ENCODE data around the gene ANKRD13B. TPM values are rescaled to one million over a fixed set of nuclear protein-coding genes. Genes with fewer than 3 reads are reported as not detected.
A peak's percentile ranks its signal among the peaks of the same experiment; 100 is the strongest.

The ANKRD13B gene
- 1 to 10 TPM; 1.7 to 6.4 (median 4.1) TPM for total RNA-seq
- total RNA-seq (2013) = 1.5 TPM
- total RNA-seq = 1.4 to 31.3 (median 2.1) reads per million in 29 experiments

DNA sequence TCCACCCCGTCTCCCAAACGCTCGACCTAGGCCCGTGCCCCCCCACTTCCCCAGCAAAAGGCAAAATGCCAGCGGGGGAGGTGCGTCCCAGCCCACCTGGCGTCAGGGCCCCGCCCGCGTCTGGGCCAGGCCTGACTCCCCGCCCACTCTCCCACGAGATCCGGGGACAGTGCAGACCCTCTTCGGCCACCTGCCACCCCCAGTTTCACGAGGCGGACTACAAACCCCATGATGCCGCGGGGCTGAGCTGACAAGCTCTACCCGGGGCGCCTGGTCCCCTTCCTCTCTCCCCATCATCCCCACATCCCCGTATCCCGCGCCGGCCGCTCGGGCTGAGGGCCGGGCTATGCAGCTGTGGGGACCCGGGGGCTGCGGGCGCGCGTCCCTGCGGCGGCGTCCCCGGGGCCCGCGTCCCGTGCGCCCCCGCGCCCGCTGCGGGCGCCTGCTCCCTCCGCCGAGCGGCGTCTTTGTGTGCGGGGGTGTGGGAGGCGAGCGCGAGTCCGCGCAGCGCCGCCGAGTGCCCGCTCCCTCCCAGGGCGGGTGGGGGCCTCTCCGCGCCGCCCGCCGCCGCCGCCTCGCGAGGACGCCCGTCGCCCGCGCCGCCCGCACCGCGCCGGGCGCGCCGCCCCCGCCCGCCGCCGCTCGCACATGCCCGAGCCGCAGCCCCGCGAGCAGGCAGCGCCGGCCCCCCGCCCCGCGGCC, at the start of gene ANKRD13B:
Gene ANKRD13B, plus strand, starts transcription at position 283 of the 702 bp plus-strand sequence. CDS start 490 bp downstream, outside the sequence.
- under 1% methylated on average over 91 of the region's 96 CpGs for WGBS (ENCODE audit: insufficient coverage)
- Histone ChIP-seq H3K36me3 (ENCODE audit: control insufficient read depth in 2 of 2, extremely low read depth in 1 of 2, insufficient read depth in 1 of 2, low read length in 1 of 2) (no peaks in the 10 kb centered on the region), H3K4me3 (ENCODE audit: control insufficient read depth in 1 of 2, extremely low read depth in 1 of 2, low read length in 1 of 2) (peak within 1 kb of the TSS; percentile 64 to 69), H3K27ac (ENCODE audit: low read length) (no peak within 1 kb of the TSS), H3K9me3 (no peaks in the 10 kb centered on the region), H3K4me1 (ENCODE audit: control insufficient read depth in 1 of 2, extremely low read depth in 1 of 2, insufficient read depth in 2 of 2, low read length in 2 of 2) (peaks cover 27 to 55% of the 10 kb centered on the region in 2 experiments), H3K27me3 (replicated peaks in 1 of 2; ENCODE audit: control insufficient read depth in 2 of 2, extremely low read depth in 1 of 2, insufficient read depth in 2 of 2, low read length in 1 of 2) (peaks cover 0 to 21% of the 10 kb centered on the region in 2 experiments)
- DNase-seq (peak in 2 of 35 experiments; percentile 34 to 53), ATAC-seq (replicated peaks in 1 of 4) (no peak)
- H3K27ac Mint-ChIP-seq = peak within 1 kb of the TSS; percentile 36 to 91
- POLR2A ChIA-PET = no interaction called here
- no peaks in the 10 kb centered on the region for H3K9me3 Mint-ChIP-seq
- no peaks in the 10 kb centered on the region for H3K27me3 Mint-ChIP-seq
- H3K4me1 Mint-ChIP-seq = peaks cover 29 to 39% (median 36%) of the 10 kb centered on the region in 3 donors
- peak within 1 kb of the TSS; percentile 81 to 83 (median 83) for H3K4me3 Mint-ChIP-seq
- CTCF ChIA-PET = interaction anchor here in 1 of 2 donors (2.2 to 4.4 kb wide), 2 partner anchors 12 to 23 kb away, joined by 6 to 56 read pairs; no protein-coding TSS in a partner anchor
- no peaks in the 10 kb centered on the region for H3K36me3 Mint-ChIP-seq

DNA sequence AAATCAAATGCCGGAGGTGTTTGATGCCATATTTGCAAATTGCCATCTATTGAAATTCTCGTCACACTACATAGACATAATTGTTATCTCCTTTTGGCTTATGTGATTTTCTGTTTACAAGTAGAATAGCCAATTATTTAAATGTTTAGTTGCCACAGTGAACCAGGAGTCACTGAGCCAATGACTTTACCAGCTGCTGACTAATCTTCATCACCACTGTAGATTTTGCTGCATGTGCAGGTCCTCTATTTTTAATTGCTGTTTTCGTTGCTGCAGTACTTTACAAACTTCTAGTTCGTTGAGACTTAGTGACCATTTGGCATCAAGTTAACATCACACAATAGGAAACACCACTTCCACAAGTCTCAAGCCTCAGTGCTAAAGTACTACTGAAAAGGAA, 48.9 kb upstream of the ANKRD13B start:
- no peaks in the 10 kb centered on the region for H3K27me3 Mint-ChIP-seq
- no peaks in the 10 kb centered on the region for H3K27me3 ChIP-seq (replicated peaks in 1 of 2; ENCODE audit: control insufficient read depth in 2 of 2, extremely low read depth in 1 of 2, insufficient read depth in 2 of 2, low read length in 1 of 2)
- peaks cover 0 to 10% (median 8%) of the 10 kb centered on the region in 3 donors for H3K4me1 Mint-ChIP-seq
- H3K4me1 ChIP-seq (ENCODE audit: control insufficient read depth in 1 of 2, extremely low read depth in 1 of 2, insufficient read depth in 2 of 2, low read length in 2 of 2) = no peaks in the 10 kb centered on the region
- ChIA-PET CTCF (no interaction called here), POLR2A (interaction anchor here in 1 of 2 donors (0.6 kb wide), 1 partner anchor 15 kb away, joined by 6 read pairs; no protein-coding TSS in a partner anchor)
- no peaks in the 10 kb centered on the region for H3K9me3 Mint-ChIP-seq
- no peak overlapping the region for H3K4me3 ChIP-seq (ENCODE audit: control insufficient read depth in 1 of 2, extremely low read depth in 1 of 2, low read length in 1 of 2)
- H3K36me3 Mint-ChIP-seq = peaks cover 33% of the 10 kb centered on the region
- no peak overlapping the region for H3K4me3 Mint-ChIP-seq
- WGBS (ENCODE audit: insufficient coverage) = no CpG with 5 or more reads among the region's 4 CpGs
- H3K27ac Mint-ChIP-seq = no peak overlapping the region
- no peaks in the 10 kb centered on the region for H3K9me3 ChIP-seq
- ATAC-seq (replicated peaks in 1 of 4) (no peak), DNase-seq (no peak)
- peaks cover 4 to 35% of the 10 kb centered on the region in 2 donors for H3K36me3 ChIP-seq (ENCODE audit: control insufficient read depth in 2 of 2, extremely low read depth in 1 of 2, insufficient read depth in 1 of 2, low read length in 1 of 2)
- H3K27ac ChIP-seq (ENCODE audit: low read length) = no peak overlapping the region

DNA sequence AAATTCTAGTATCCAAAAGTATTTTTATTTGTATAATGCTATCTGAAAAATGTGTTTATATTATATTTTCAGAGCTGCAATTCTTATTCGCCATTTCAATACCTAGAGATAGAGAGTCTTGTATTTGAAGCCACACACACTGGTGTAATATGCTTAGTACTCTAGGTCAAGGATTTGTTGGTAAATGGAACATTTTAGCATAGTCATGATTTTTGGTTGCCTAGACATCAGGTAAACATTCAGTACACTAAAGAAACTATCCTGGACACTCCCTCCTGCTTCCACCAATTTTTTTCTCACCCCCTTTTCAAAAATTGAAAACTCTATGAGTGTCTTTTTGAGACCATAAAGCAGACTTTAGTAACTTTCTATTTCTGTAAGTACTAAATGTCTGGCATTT, 46.8 kb upstream of the ANKRD13B start:
- DNase-seq (no peak), ATAC-seq (replicated peaks in 1 of 4) (no peak)
- ChIA-PET POLR2A (interaction anchor here in 1 of 2 donors (0.6 kb wide), 1 partner anchor 245 kb away, joined by 7 read pairs; no protein-coding TSS in a partner anchor), CTCF (no interaction called here)
- H3K27me3 Mint-ChIP-seq = no peaks in the 10 kb centered on the region
- peaks cover 0 to 15% (median 8%) of the 10 kb centered on the region in 3 donors for H3K4me1 Mint-ChIP-seq
- Histone ChIP-seq H3K27me3 (replicated peaks in 1 of 2; ENCODE audit: control insufficient read depth in 2 of 2, extremely low read depth in 1 of 2, insufficient read depth in 2 of 2, low read length in 1 of 2) (no peaks in the 10 kb centered on the region), H3K9me3 (no peaks in the 10 kb centered on the region), H3K4me3 (ENCODE audit: control insufficient read depth in 1 of 2, extremely low read depth in 1 of 2, low read length in 1 of 2) (no peak overlapping the region), H3K36me3 (ENCODE audit: control insufficient read depth in 2 of 2, extremely low read depth in 1 of 2, insufficient read depth in 1 of 2, low read length in 1 of 2) (peaks cover 0 to 25% of the 10 kb centered on the region in 2 donors), H3K4me1 (ENCODE audit: control insufficient read depth in 1 of 2, extremely low read depth in 1 of 2, insufficient read depth in 2 of 2, low read length in 2 of 2) (no peaks in the 10 kb centered on the region), H3K27ac (ENCODE audit: low read length) (no peak overlapping the region)
- H3K9me3 Mint-ChIP-seq = no peaks in the 10 kb centered on the region
- H3K36me3 Mint-ChIP-seq = peaks cover 27% of the 10 kb centered on the region
- H3K27ac Mint-ChIP-seq = no peak overlapping the region
- no peak overlapping the region for H3K4me3 Mint-ChIP-seq
- WGBS (ENCODE audit: insufficient coverage) = no CpG with 5 or more reads among the region's 1 CpG

DNA sequence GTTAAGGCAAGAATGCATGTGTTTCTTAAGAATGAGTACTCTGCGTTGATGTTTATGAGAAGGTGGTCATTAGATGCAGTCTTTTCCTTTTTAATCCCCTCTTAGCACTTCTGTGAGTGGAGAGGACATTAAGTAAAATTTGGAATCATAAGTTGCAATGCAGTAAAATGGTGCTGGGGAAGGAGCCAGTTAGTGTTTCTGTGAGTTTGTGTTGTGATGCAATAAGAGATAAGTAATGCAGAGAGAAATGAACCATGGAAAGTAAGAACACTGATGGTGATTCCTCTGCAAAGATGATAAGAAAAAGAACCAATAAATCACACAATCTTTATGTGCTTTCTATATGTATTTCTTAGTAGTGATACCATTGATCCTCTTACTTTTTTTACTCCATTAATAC, 46.1 kb upstream of the ANKRD13B start:
- peaks cover 0 to 25% of the 10 kb centered on the region in 2 donors for H3K36me3 ChIP-seq (ENCODE audit: control insufficient read depth in 2 of 2, extremely low read depth in 1 of 2, insufficient read depth in 1 of 2, low read length in 1 of 2)
- no peaks in the 10 kb centered on the region for H3K9me3 ChIP-seq
- Mint-ChIP-seq H3K4me1 (peaks cover 0 to 15% (median 8%) of the 10 kb centered on the region in 3 donors), H3K36me3 (peaks cover 27% of the 10 kb centered on the region), H3K27me3 (no peaks in the 10 kb centered on the region), H3K4me3 (no peak overlapping the region), H3K9me3 (no peaks in the 10 kb centered on the region), H3K27ac (no peak overlapping the region)
- DNase-seq (no peak), ATAC-seq (replicated peaks in 1 of 4) (no peak)
- no CpG with 5 or more reads among the region's 1 CpG for WGBS (ENCODE audit: insufficient coverage)
- H3K4me1 ChIP-seq (ENCODE audit: control insufficient read depth in 1 of 2, extremely low read depth in 1 of 2, insufficient read depth in 2 of 2, low read length in 2 of 2) = no peaks in the 10 kb centered on the region
- H3K4me3 ChIP-seq (ENCODE audit: control insufficient read depth in 1 of 2, extremely low read depth in 1 of 2, low read length in 1 of 2) = no peak overlapping the region
- no peak overlapping the region for H3K27ac ChIP-seq (ENCODE audit: low read length)
- no peaks in the 10 kb centered on the region for H3K27me3 ChIP-seq (replicated peaks in 1 of 2; ENCODE audit: control insufficient read depth in 2 of 2, extremely low read depth in 1 of 2, insufficient read depth in 2 of 2, low read length in 1 of 2)
- ChIA-PET CTCF (no interaction called here), POLR2A (no interaction called here)

DNA sequence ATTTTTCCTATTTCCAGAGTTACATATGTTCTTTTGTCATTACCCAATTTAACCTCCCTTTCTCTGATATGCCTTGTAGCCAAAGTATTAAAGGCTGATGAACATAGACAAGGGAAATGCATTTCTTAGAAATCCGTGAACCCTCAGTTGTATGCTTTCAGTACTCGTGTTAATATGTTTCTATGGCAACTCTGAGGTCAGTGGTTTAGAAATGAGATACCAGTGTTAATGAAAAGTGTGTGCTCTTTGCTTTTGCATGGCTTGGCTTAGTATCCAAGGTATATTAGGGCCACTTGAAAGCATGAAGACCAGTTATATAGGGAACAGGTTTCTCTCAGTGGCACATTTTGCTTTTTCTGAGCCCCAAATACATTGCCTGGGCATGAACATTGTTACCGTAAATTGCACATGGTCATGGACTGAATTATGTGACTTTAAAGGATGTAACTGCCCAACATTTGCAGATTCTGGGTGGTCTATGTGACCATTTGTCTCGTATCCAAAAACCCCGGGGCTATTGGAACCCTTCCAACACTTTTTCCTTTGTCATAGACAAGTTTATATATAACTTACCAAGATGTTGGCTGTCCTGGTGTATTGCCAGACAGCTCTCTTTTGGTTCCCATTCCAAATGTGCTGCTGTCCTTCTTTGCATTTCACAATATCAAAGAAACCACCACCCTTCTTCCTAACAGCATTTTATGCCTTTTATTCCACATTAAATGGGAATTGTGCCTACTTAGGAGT, 43.6 kb upstream of the ANKRD13B start:
- 26% methylated on average over 2 of the region's 5 CpGs for WGBS (ENCODE audit: insufficient coverage)
- Mint-ChIP-seq H3K27me3 (no peaks in the 10 kb centered on the region), H3K36me3 (peaks cover 9% of the 10 kb centered on the region), H3K4me3 (no peak overlapping the region), H3K27ac (no peak overlapping the region), H3K9me3 (no peaks in the 10 kb centered on the region), H3K4me1 (peaks cover 0 to 16% (median 8%) of the 10 kb centered on the region in 3 donors)
- CTCF ChIA-PET = interaction anchor here in 1 of 2 donors (0.6 kb wide), 1 partner anchor 511 kb away, joined by 5 read pairs; no protein-coding TSS in a partner anchor
- Histone ChIP-seq H3K4me3 (ENCODE audit: control insufficient read depth in 1 of 2, extremely low read depth in 1 of 2, low read length in 1 of 2) (no peak overlapping the region), H3K27me3 (replicated peaks in 1 of 2; ENCODE audit: control insufficient read depth in 2 of 2, extremely low read depth in 1 of 2, insufficient read depth in 2 of 2, low read length in 1 of 2) (no peaks in the 10 kb centered on the region), H3K36me3 (ENCODE audit: control insufficient read depth in 2 of 2, extremely low read depth in 1 of 2, insufficient read depth in 1 of 2, low read length in 1 of 2) (peaks cover 0 to 5% of the 10 kb centered on the region in 2 donors), H3K9me3 (no peaks in the 10 kb centered on the region), H3K4me1 (ENCODE audit: control insufficient read depth in 1 of 2, extremely low read depth in 1 of 2, insufficient read depth in 2 of 2, low read length in 2 of 2) (no peaks in the 10 kb centered on the region), H3K27ac (ENCODE audit: low read length) (no peak overlapping the region)
- ATAC-seq (replicated peaks in 1 of 4) = no peak
- no peak for DNase-seq
- POLR2A ChIA-PET = interaction anchor here (0.5 to 0.7 kb wide), 2 partner anchors 262 to 315 kb away, joined by 4 to 8 read pairs; no protein-coding TSS in a partner anchor

DNA sequence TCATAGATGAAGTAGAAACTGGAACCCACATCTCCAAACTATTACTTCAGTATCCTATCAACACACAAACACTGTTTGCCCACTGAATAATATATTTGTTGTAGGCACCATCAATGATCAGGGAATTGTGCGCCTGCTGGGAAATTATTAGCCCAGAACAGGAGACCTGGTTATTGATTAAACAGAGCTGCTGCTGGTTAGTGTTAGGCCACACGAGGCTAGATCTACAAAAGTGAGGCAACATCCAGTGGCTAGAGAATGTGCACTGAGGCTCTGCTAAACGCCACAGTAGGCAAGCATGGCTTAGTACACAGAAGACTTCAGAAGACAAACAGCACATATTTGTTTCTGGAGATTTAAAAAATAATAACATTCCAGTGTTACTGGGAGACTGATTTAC, 37.1 kb upstream of the ANKRD13B start:
- no peak for ATAC-seq (replicated peaks in 1 of 4)
- DNase-seq = no peak
- CTCF ChIA-PET = no interaction called here
- H3K4me1 Mint-ChIP-seq = peaks cover 5 to 24% (median 13%) of the 10 kb centered on the region in 3 donors
- H3K4me1 ChIP-seq (ENCODE audit: control insufficient read depth in 1 of 2, extremely low read depth in 1 of 2, insufficient read depth in 2 of 2, low read length in 2 of 2) = peaks cover 0 to 3% of the 10 kb centered on the region in 2 experiments
- H3K9me3 Mint-ChIP-seq = no peaks in the 10 kb centered on the region
- POLR2A ChIA-PET = no interaction called here
- H3K27me3 ChIP-seq (replicated peaks in 1 of 2; ENCODE audit: control insufficient read depth in 2 of 2, extremely low read depth in 1 of 2, insufficient read depth in 2 of 2, low read length in 1 of 2) = no peaks in the 10 kb centered on the region
- H3K27ac Mint-ChIP-seq = no peak overlapping the region
- no peak overlapping the region for H3K4me3 ChIP-seq (ENCODE audit: control insufficient read depth in 1 of 2, extremely low read depth in 1 of 2, low read length in 1 of 2)
- WGBS (ENCODE audit: insufficient coverage) = 94% methylated on average over 2 of the region's 3 CpGs
- H3K36me3 Mint-ChIP-seq = no peaks in the 10 kb centered on the region
- H3K27ac ChIP-seq (ENCODE audit: low read length) = no peak overlapping the region
- no peaks in the 10 kb centered on the region for H3K27me3 Mint-ChIP-seq
- no peaks in the 10 kb centered on the region for H3K9me3 ChIP-seq
- no peak overlapping the region for H3K4me3 Mint-ChIP-seq
- no peaks in the 10 kb centered on the region for H3K36me3 ChIP-seq (ENCODE audit: control insufficient read depth in 2 of 2, extremely low read depth in 1 of 2, insufficient read depth in 1 of 2, low read length in 1 of 2)
